HFF-Myc (cell line): ENCODE results near the gene TXNDC17.

Experiments used
- DNase-seq: peaks from one replicate; pipeline ENCODE4 v3.0.0-alpha.2; 2011; ENCODE audit warnings: low read depth; ENCODE audit errors: extremely low read depth
- H3K4me3 ChIP-seq: replicated peaks from 2 replicates; pipeline ENCODE4 v1.5.1; 2011; ENCODE audit warnings: low read depth, mild to moderate bottlenecking, control low read depth, low read length
- CTCF ChIP-seq: IDR thresholded peaks from 2 replicates; pipeline ENCODE4 v1.5.1; 2012; ENCODE audit warnings: mild to moderate bottlenecking, low read depth, low read length, control low read depth; ENCODE audit errors: missing control alignments

Gene TXNDC17

GRCh38 chr17:6636105-6636504 lies 4.8 kb upstream of the TXNDC17 start:
- no peak for DNase-seq
- TF ChIP-seq CTCF, result no peak
- no peak overlapping the region for H3K4me3 ChIP-seq

GRCh38 chr17:6636616-6637457 lies 4.0 kb upstream of the TXNDC17 start:
- DNase-seq, result no peak
- H3K4me3 ChIP-seq, result no peak overlapping the region
- no peak for TF ChIP-seq CTCF

- TF ChIP-seq CTCF, result no peak
- no peak for DNase-seq
- H3K4me3 ChIP-seq, result no peak overlapping the region
Observed at GRCh38 chr17:6637458-6637840, 3.4 kb upstream of the TXNDC17 start.

- DNase-seq, result no peak
- no peak for TF ChIP-seq CTCF
- H3K4me3 ChIP-seq, result peak overlapping the region; percentile 87
Observed at GRCh38 chr17:6638046-6638908, 2.6 kb upstream of the TXNDC17 start.

DNA sequence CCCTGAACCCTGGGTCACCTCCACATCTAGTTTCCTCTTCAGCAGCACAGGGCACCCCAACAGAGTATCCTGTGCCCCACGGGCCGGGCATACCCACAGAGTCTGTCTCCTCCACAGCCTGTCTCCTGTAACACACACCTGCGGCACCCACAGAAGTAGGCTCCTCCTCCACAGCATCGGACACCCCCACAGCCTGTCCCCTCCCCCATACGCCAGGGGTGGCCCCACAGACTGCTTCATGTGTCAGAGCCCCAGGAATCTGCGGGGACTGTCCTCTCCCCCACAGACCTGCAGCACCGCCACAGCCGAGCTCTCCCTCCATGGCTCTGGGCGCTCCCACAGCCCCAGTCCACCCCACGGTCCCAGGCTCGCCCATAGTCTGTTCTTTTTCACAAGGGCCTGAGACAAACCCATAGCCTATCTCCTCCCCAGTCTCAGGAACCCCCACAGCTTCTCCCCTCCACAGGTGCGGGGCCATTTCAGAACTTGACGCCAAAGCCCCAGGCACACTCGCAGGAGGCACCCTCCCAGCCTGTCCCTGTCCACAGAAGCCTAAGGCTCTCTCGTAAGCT lies 1.8 kb upstream of the TXNDC17 start:
- DNase-seq, result no peak
- H3K4me3 ChIP-seq, result peak overlapping the region; percentile 87
- TF ChIP-seq CTCF, result no peak

DNA sequence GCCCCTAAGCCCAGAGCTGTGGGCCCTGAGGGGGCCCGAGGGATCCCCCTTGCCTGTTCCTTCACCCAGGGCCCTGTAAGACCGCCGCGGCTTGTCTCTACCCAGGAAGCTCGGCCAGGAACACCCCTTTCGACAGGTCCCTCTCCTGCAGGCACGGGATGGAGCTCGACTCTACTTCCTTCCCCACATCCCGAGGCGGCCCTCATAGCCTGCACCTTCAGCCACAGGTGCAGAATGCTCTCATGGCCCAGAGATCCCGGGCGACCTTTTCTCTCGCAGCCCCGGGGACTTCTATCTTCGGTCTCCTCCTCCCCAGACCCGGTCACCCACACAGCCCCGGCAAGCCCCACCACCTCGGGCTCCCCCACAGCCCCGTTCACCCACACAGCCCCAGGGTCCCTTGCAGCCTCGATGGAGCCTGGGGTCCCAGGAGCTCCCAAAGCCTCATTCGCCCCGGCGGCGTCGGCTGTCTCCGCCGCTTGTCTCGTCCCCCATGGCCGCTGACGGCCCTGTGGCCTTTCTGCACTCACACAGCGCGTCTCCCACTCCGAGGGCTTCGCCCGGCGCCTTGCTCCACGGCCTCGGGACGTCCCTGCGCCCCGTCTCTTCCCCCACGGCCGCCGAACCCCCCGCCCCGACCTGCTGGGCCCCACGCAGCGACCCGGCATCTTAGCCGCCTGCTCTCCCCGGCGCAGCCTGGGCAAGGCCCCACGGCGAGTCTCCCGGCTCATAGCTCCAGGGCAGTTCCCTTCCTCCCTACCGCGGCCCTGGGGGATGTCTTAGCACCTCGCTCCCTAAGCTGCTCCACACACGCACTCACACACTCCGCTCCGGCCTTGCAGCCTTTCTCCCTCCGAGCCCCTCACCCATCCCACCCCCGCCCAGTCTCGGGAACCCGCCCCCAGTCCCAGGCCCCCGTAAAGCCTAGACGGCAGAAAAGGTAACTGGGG lies 999 bp upstream of the TXNDC17 start:
- H3K4me3 ChIP-seq, result peak overlapping the region; percentile 87
- no peak for TF ChIP-seq CTCF
- no peak for DNase-seq
